Activated T-cell treated with anti-CD3 and anti-CD28 coated beads, Interleukin-2, amount 50 U/mL, for 24 hours (primary cell): ENCODE measurements around the gene SLC2A1.

Source experiments
- DNase-seq: peaks from one replicate; pipeline ENCODE4 v3.0.0-alpha.2; 2020
- H3K27ac Mint-ChIP-seq: 2 replicates; pipeline ENCODE4 v1.8.0; 2020; ENCODE audit warnings: mild to moderate bottlenecking, mixed read lengths
- H3K27me3 Mint-ChIP-seq: 2 replicates; pipeline ENCODE4 v1.8.0; 2020; ENCODE audit warnings: mixed read lengths
- H3K36me3 Mint-ChIP-seq: 2 replicates; pipeline ENCODE4 v1.8.0; 2020; ENCODE audit warnings: low read depth, mixed read lengths
- H3K4me1 Mint-ChIP-seq: 2 replicates; pipeline ENCODE4 v1.8.0; 2020; ENCODE audit warnings: low read depth, mixed read lengths
- H3K4me3 Mint-ChIP-seq: 2 replicates; pipeline ENCODE4 v1.8.0; 2020; ENCODE audit warnings: mild to moderate bottlenecking, moderate library complexity, mixed read lengths
- H3K9me3 Mint-ChIP-seq: 2 replicates; pipeline ENCODE4 v1.8.0; 2020; ENCODE audit warnings: mixed read lengths

SLC2A1 gene

DNA sequence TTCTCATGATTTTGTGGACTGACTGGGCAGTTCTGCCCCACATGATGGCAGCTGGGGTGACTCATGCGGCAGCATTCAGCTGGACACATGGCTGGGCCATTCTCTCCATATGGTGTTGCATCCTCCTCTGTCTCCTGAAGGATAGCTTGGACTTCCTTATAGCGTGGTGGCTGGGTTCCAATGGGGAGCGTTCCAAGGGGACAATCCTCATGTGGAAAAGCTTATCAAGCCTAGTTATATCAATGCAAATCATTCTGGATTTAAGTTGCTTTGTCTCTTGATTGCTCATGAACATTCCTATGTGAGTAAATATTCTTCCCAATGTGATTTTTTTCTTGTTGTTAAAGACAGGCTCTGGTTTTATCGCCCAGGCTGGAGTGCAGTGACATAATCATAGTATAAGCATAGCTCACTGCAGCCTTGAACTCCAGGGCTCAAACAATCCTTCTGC lies 13.2 kb upstream of the SLC2A1 start:
- Mint-ChIP-seq H3K4me3 (no peak overlapping the region), H3K4me1 (peaks cover 6% of the 10 kb centered on the region), H3K27me3 (no peaks in the 10 kb centered on the region), H3K27ac (no peak overlapping the region), H3K36me3 (no peaks in the 10 kb centered on the region), H3K9me3 (no peaks in the 10 kb centered on the region)
- no peak for DNase-seq

GRCh38 chr1:42970143-42970542 lies 11.5 kb upstream of the SLC2A1 start:
- H3K27me3 Mint-ChIP-seq, result no peaks in the 10 kb centered on the region
- no peak overlapping the region for H3K4me3 Mint-ChIP-seq
- no peaks in the 10 kb centered on the region for H3K36me3 Mint-ChIP-seq
- no peak overlapping the region for H3K27ac Mint-ChIP-seq
- no peaks in the 10 kb centered on the region for H3K9me3 Mint-ChIP-seq
- no peak for DNase-seq
- H3K4me1 Mint-ChIP-seq, result peaks cover 6% of the 10 kb centered on the region

DNA sequence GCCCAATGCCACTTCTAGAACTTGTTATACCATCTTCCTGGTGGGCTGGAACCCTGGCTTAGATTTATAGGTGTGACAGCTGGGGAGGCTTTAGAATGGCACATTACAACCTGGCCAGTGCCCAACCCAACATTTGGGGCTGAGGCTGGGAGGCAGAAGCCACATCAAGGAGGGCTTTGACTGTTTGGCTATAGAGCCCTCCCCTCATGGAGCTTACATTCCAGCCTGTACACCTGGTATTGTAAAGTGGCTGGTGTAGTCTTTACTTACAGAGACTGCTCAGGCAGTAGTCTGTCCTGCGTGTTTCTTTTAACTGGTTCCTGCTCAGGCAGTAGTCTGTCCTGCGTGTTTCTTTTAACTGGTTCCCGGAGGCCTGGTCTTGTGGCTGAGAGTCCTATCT lies 10.0 kb upstream of the SLC2A1 start:
- peaks cover 6% of the 10 kb centered on the region for H3K4me1 Mint-ChIP-seq
- no peaks in the 10 kb centered on the region for H3K36me3 Mint-ChIP-seq
- no peak for DNase-seq
- H3K27ac Mint-ChIP-seq, result no peak overlapping the region
- no peaks in the 10 kb centered on the region for H3K9me3 Mint-ChIP-seq
- no peaks in the 10 kb centered on the region for H3K27me3 Mint-ChIP-seq
- no peak overlapping the region for H3K4me3 Mint-ChIP-seq

- Mint-ChIP-seq H3K4me1 (peaks cover 16% of the 10 kb centered on the region), H3K36me3 (no peaks in the 10 kb centered on the region), H3K27ac (peak overlapping the region; percentile 8), H3K9me3 (no peaks in the 10 kb centered on the region), H3K27me3 (no peaks in the 10 kb centered on the region), H3K4me3 (no peak overlapping the region)
- DNase-seq, result no peak
Observed at GRCh38 chr1:42966688-42967612, 8.3 kb upstream of the SLC2A1 start.

DNA sequence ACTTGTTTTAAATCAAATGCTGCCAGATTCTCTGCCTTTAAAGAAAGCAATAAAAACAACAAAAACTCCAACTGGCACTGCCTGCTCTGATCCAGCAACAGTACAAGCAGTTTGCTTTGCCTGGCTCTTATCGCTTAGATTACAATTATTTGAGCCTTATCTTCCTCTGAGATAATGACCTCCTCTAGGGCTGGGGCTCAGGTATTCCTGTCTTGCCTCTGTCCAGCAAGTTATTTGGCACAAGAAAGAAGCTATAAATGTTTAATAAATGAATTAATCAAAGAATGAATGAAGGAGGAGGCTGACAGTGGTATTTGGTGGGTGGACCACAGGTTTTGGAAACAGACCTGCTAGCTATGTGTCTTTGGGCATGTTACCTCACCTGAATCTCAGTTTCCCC lies 6.7 kb upstream of the SLC2A1 start:
- Mint-ChIP-seq H3K27me3 (peaks cover 2% of the 10 kb centered on the region), H3K36me3 (no peaks in the 10 kb centered on the region), H3K9me3 (no peaks in the 10 kb centered on the region), H3K4me3 (no peak overlapping the region), H3K27ac (no peak overlapping the region), H3K4me1 (peaks cover 19% of the 10 kb centered on the region)
- no peak for DNase-seq

DNA sequence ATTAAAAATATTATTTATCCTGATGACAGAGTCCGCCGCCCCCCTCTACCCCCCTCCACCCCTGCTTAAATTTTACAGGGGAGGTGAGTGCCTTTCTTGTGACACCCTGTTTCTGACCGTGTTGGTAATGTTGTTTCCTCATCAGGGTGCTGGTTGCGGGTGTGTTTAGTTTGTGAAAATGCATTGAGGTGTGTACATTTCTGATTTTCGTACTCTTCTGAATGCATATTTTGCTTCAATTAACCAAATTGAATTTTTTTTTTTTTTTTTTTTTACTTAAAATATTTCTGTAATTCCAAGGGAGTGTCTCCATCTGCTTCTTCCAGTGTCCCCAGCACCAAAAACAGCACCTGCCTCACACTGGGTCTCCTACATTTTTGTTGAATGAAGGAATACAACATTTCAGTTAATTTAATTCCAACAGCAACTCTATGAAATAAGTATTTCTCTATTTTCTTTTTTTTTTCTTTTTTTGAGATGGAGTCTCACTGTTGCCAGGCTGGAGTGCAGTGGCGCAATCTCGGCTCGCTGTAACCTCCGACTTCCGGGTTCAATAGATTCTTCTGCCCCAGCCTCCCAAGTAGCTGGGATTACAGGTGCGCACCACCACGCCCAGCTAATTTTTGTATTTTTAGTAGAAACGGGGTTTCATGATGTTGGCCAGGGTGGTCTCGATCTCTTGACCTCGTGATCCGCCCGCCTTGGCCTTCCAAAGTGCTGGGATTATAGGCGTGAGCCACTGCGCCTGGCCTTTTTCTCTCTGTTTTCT lies 5.6 kb upstream of the SLC2A1 start:
- Mint-ChIP-seq H3K27ac (no peak overlapping the region), H3K4me3 (no peak overlapping the region), H3K36me3 (no peaks in the 10 kb centered on the region), H3K4me1 (peaks cover 27% of the 10 kb centered on the region), H3K9me3 (no peaks in the 10 kb centered on the region), H3K27me3 (peaks cover 2% of the 10 kb centered on the region)
- no peak for DNase-seq

- Mint-ChIP-seq H3K36me3 (peaks cover 2% of the 10 kb centered on the region), H3K27me3 (peaks cover 2% of the 10 kb centered on the region), H3K4me1 (peaks cover 30% of the 10 kb centered on the region), H3K27ac (no peak overlapping the region), H3K9me3 (no peaks in the 10 kb centered on the region), H3K4me3 (no peak overlapping the region)
- no peak for DNase-seq
Observed at GRCh38 chr1:42963378-42964043, 4.8 kb upstream of the SLC2A1 start.

DNA sequence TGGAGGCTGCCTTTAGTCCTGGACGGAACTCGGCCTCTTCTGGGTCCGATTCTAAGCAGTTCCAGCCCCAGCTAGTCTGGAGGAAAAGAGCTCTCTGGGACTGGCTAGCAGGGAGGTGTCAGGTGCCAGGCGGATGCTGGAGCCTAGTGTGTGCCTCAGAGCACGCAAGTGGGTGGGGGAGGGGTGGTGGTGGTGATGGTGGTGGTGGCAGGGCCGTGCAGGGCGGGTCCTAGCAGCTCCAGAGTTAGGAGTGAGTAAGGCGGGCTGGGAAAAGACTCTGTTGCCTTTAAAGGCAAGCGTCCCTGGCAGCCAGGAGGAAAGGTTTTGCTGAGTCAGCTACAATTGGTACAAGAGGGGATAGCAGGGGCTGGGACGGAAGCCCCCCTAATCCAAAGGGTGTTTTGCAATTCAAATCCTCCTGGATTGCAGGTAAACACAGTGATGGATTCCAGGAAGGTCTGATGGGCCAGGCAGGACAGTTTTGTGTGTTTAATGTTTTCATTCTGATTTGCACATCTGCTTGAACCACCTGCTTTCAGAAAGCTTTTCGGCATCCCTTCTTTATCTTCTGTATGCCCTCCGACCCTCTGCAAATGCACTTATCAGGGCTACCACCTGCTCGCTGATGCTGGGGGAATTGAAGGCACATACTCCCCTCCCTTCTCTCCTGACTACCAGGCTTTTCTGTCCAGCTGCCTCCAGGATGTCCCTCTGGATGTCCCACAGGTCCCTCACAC lies 4.1 kb upstream of the SLC2A1 start:
- H3K4me1 Mint-ChIP-seq, result peaks cover 30% of the 10 kb centered on the region
- H3K4me3 Mint-ChIP-seq, result no peak overlapping the region
- H3K27me3 Mint-ChIP-seq, result peaks cover 2% of the 10 kb centered on the region
- no peak for DNase-seq
- peaks cover 3% of the 10 kb centered on the region for H3K36me3 Mint-ChIP-seq
- no peaks in the 10 kb centered on the region for H3K9me3 Mint-ChIP-seq
- H3K27ac Mint-ChIP-seq, result no peak overlapping the region

- Mint-ChIP-seq H3K9me3 (no peaks in the 10 kb centered on the region), H3K36me3 (peaks cover 16% of the 10 kb centered on the region), H3K4me3 (no peak overlapping the region), H3K4me1 (peaks cover 32% of the 10 kb centered on the region), H3K27me3 (peaks cover 2% of the 10 kb centered on the region), H3K27ac (no peak overlapping the region)
- no peak for DNase-seq
Observed at GRCh38 chr1:42961312-42962091, 2.8 kb upstream of the SLC2A1 start.

DNA sequence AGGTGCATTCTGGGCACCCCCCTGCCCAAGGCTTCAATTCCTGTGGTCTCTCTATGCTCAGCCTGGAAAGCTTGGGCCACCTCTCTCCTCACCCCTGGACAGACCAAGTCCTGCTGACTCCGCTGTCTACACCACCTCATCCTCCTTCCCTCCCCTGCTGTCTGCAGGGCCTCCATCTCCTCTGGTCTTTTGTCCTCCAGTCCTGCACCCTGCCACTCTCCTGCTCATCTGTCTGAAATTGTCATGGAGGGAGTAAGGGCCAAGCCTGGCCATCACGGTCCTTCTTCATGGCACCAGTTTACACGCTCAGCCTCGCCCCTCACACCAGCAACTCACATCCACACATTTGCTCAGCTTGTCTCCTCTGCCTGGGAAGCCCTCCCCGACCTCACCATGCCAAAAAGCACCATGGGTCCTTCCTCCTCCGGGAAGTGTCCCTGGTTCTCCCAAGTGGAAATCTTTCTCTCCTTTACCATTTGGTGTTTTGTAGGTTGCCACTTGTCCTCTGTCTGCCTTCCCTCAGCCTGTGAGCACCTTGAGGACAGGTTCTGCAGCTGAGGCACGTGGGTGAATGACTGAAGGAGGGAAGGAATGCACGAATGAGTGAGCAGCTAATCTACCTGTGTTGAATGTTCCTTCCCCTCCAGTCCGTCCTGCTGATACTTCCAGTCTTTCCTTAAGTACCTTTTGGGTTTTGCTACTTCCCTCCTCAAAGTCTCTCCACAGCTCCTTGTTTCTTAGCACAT lies 2.1 kb upstream of the SLC2A1 start:
- DNase-seq, result no peak
- no peaks in the 10 kb centered on the region for H3K9me3 Mint-ChIP-seq
- peaks cover 21% of the 10 kb centered on the region for H3K36me3 Mint-ChIP-seq
- no peak overlapping the region for H3K27ac Mint-ChIP-seq
- peaks cover 2% of the 10 kb centered on the region for H3K27me3 Mint-ChIP-seq
- peaks cover 36% of the 10 kb centered on the region for H3K4me1 Mint-ChIP-seq
- H3K4me3 Mint-ChIP-seq, result no peak overlapping the region

DNA sequence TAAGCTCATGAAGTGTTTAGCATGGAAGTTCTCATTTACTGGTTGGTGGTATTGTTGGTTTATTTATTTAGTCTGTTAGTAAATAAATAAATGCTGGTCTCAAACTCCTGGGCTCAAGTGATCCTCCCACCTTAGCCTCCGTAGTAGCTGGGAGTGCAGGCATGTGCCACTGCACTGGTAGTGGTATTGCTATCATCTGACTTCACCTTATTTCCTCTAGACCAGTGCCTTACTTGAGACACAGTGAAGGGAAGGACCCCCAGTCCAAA lies 1.4 kb upstream of the SLC2A1 start:
- peaks cover 2% of the 10 kb centered on the region for H3K27me3 Mint-ChIP-seq
- DNase-seq, result no peak
- H3K4me1 Mint-ChIP-seq, result peaks cover 43% of the 10 kb centered on the region
- H3K36me3 Mint-ChIP-seq, result peaks cover 28% of the 10 kb centered on the region
- peak overlapping the region; percentile 27 for H3K4me3 Mint-ChIP-seq
- H3K9me3 Mint-ChIP-seq, result no peaks in the 10 kb centered on the region
- no peak overlapping the region for H3K27ac Mint-ChIP-seq

DNA sequence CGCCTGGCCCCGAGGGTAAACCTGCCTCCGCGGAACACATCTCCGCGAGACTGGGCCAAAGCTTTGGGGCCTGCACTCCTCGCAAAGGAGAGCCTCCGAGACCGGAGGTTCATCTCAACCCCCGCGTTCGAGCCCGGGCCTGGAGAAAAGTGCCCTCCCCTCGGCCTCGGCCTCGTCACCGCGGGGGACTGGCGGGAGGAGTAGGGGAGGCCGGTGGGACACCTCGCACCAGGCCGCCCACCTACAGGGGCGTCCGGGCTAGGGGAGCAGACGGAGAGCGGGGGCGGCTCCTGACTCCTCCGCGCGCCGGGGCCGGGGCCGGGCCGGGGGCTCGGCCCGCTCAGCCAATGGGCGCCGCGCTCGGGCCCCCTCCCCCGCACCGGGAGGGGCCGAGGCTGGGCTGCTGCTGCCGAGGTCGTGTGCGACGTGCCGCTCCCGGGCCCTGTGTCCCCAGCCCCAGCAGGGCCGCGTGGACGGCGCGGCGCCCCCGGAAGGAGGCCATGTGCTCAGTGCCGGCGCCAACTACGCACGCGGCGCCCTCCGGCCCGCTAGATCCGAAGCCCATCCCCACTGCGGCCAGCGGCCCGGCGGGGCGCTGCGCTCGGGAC lies 684 bp downstream of the SLC2A1 start:
- Mint-ChIP-seq H3K4me3 (peak overlapping the region; percentile 96), H3K9me3 (no peaks in the 10 kb centered on the region), H3K27ac (peak overlapping the region; percentile 96), H3K27me3 (peaks cover 2% of the 10 kb centered on the region), H3K4me1 (peaks cover 55% of the 10 kb centered on the region), H3K36me3 (peaks cover 48% of the 10 kb centered on the region)
- peak; percentile 84 for DNase-seq
